MM.1S (cell line): ENCODE measurements around the gene LPCAT2.

Source experiments
- DNase-seq: peaks from one replicate; pipeline ENCODE4 v3.0.0-alpha.2; 2015
- H2AFZ ChIP-seq: fragments of 300-600 bp; sonication (generic); 2 replicates; pipeline ENCODE4 v1.6.0; 2016; ENCODE audit warnings: antibody characterized with exemption, low read length
- H3F3A ChIP-seq: fragments of 300-600 bp; sonication (generic); 2 replicates; pipeline ENCODE4 v1.6.1; 2016; ENCODE audit warnings: mild to moderate bottlenecking, antibody characterized with exemption, low read length, moderate library complexity, mixed read lengths; ENCODE audit not compliant: insufficient read depth
- H3K27ac ChIP-seq: fragments of 300-600 bp; sonication (generic); 2 replicates; pipeline ENCODE4 v1.5.1; 2016; ENCODE audit warnings: mild to moderate bottlenecking, low read length
- H3K27me3 ChIP-seq: fragments of 300-600 bp; sonication (generic); replicated peaks from 2 replicates; pipeline ENCODE4 v1.6.0; 2016; ENCODE audit warnings: low read length; ENCODE audit not compliant: insufficient read depth
- H3K36me3 ChIP-seq: fragments of 300-600 bp; sonication (generic); replicated peaks from 2 replicates; pipeline ENCODE4 v1.6.1; 2016; ENCODE audit warnings: mild to moderate bottlenecking, low read length, mixed read lengths; ENCODE audit not compliant: insufficient read depth
- H3K4me1 ChIP-seq: fragments of 300-600 bp; sonication (generic); 2 replicates; pipeline ENCODE4 v1.6.1; 2016; ENCODE audit warnings: low read length, mixed read lengths
- H3K4me2 ChIP-seq: fragments of 300-600 bp; sonication (generic); 2 replicates; pipeline ENCODE4 v1.6.0; 2016; ENCODE audit warnings: low read depth, low read length
- H3K4me3 ChIP-seq: fragments of 300-600 bp; sonication (generic); 2 replicates; pipeline ENCODE4 v1.5.1; 2016; ENCODE audit warnings: low read length, mixed read lengths
- H3K79me2 ChIP-seq: fragments of 300-600 bp; sonication (generic); 2 replicates; pipeline ENCODE4 v1.6.1; 2016; ENCODE audit warnings: mixed run types, low read length, mixed read lengths
- H3K9ac ChIP-seq: fragments of 300-600 bp; sonication (generic); 2 replicates; pipeline ENCODE4 v1.6.1; 2016; ENCODE audit warnings: low read length, mixed read lengths
- H3K9me2 ChIP-seq: fragments of 300-600 bp; sonication (generic); replicated peaks from 2 replicates; pipeline ENCODE4 v1.6.1; 2016; ENCODE audit warnings: mild to moderate bottlenecking, low read length, mixed read lengths; ENCODE audit not compliant: insufficient read depth
- H3K9me3 ChIP-seq: fragments of 300-600 bp; sonication (generic); replicated peaks from 2 replicates; pipeline ENCODE4 v1.6.1; 2016; ENCODE audit warnings: mild to moderate bottlenecking, low read length, mixed read lengths; ENCODE audit not compliant: insufficient read depth
- H4K20me1 ChIP-seq: fragments of 300-600 bp; sonication (generic); 2 replicates; pipeline ENCODE4 v1.6.1; 2016; ENCODE audit warnings: mild to moderate bottlenecking, low read length, moderate library complexity, mixed read lengths; ENCODE audit not compliant: insufficient read depth
- CTCF ChIP-seq: fragments of 300-600 bp; sonication (generic); IDR thresholded peaks from 2 replicates; pipeline ENCODE4 v1.5.1; 2016; ENCODE audit warnings: antibody characterized with exemption, low read length, mixed read lengths
- EZH2 ChIP-seq: fragments of 300-600 bp; sonication (generic); optimal IDR thresholded peaks from 2 replicates; pipeline ENCODE3; 2017; ENCODE audit warnings: low read depth, mild to moderate bottlenecking, antibody characterized with exemption, low read length, mixed read lengths
- EZH2phosphoT487 ChIP-seq: fragments of 300-600 bp; sonication (generic); IDR thresholded peaks from 2 replicates; pipeline ENCODE4 v1.6.1; 2018; ENCODE audit warnings: antibody characterized with exemption, low read length

LPCAT2 gene

DNA sequence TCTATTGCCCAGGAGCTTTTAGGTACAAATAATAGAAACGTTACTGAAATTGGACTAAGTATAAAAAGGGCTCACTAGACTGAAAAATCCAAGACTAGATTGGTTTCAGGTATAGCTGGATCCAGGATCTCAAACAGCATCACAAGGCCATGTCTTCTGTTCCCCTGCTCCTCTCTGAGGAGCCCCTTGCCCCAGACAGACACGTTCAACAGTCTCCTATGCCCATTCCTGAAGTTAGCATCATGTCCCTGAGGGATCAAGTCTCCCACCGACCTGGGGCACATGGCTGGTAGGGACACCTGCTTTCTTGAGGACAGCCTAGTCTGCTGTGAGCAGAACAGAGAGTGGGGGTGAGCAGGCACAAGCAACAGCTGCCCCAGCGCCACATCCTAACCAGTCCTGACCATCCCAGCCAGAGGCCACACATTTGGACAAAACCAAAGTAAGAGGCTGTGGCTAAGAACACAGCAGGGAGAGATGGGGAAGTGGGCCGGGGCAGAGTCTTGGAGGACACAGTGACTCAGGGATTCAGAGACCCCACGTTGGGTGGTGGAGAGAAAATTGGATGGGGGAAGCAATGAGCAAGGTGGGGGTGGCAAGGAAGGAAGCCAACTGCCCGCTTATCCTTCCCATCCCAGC, 40.4 kb upstream of the LPCAT2 start:
- Histone ChIP-seq H3K9ac (no peak overlapping the region), H4K20me1 (no peaks in the 10 kb centered on the region), H3K4me3 (no peak overlapping the region), H3K4me1 (no peaks in the 10 kb centered on the region), H3K9me3 (no peaks in the 10 kb centered on the region), H3F3A (no peaks in the 10 kb centered on the region), H3K9me2 (no peaks in the 10 kb centered on the region), H2AFZ (no peak overlapping the region), H3K36me3 (no peaks in the 10 kb centered on the region), H3K79me2 (no peaks in the 10 kb centered on the region), H3K27me3 (no peaks in the 10 kb centered on the region), H3K4me2 (no peak overlapping the region), H3K27ac (no peak overlapping the region)
- no peak for DNase-seq
- TF ChIP-seq EZH2 (no peak), CTCF (no peak), EZH2phosphoT487 (no peak)

GRCh38 chr16:55469821-55470532, 38.9 kb upstream of the LPCAT2 start:
- no peaks in the 10 kb centered on the region for H3K27me3 ChIP-seq
- no peaks in the 10 kb centered on the region for H3K79me2 ChIP-seq
- no peaks in the 10 kb centered on the region for H3K9me2 ChIP-seq
- no peak overlapping the region for H3K9ac ChIP-seq
- H3F3A ChIP-seq, result no peaks in the 10 kb centered on the region
- H3K36me3 ChIP-seq, result no peaks in the 10 kb centered on the region
- TF ChIP-seq CTCF, result no peak
- DNase-seq, result no peak
- no peak overlapping the region for H3K27ac ChIP-seq
- no peak overlapping the region for H3K4me2 ChIP-seq
- no peak overlapping the region for H2AFZ ChIP-seq
- no peaks in the 10 kb centered on the region for H4K20me1 ChIP-seq
- H3K4me1 ChIP-seq, result no peaks in the 10 kb centered on the region
- no peaks in the 10 kb centered on the region for H3K9me3 ChIP-seq
- no peak overlapping the region for H3K4me3 ChIP-seq

DNA sequence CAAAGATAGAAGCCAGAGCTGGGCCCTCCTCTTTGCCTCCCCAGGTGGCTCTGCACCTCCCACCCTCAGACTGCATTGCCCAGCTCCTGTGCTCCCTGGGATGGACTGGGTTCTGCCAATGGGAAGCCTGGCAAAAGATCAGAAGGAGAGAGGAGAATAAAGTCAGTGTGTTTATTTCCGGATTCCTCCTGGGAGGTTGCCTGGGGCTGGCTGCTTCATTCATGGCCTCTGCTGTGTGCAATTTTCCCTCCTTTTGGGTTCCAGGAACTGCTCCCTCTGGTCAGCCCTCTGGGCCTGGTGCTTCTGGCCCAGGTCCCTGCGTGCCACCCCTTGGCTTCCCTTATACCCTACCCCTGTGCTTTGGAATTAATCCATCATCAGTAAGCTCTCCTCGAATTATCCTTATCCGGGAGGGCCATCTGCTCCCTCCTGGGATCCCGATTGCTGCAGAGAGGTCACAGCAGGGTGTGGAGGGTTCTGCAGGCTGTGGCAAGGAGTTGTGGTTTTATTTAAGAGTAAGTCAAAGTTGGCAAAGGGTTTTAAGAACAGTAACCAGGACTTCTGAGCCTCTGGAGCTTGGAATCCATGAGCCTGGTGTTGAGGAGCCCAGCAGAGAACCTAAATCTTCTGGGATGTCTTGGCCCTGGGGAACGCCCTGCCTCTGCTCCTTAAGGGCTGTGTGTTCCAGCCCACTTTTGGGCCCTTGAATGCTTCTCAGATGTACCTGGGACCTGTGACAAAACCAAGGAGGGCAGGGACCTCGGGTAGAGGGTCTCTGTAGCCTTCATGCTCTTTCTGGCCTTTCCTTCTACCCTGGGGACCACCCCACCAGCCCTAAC, 38.1 kb upstream of the LPCAT2 start:
- Histone ChIP-seq H3K4me2 (no peak overlapping the region), H3K9ac (no peak overlapping the region), H4K20me1 (no peaks in the 10 kb centered on the region), H3K9me2 (no peaks in the 10 kb centered on the region), H3K79me2 (no peaks in the 10 kb centered on the region), H3K9me3 (no peaks in the 10 kb centered on the region), H3K27me3 (no peaks in the 10 kb centered on the region), H3F3A (no peaks in the 10 kb centered on the region), H2AFZ (no peak overlapping the region), H3K4me1 (no peaks in the 10 kb centered on the region), H3K36me3 (no peaks in the 10 kb centered on the region), H3K27ac (no peak overlapping the region), H3K4me3 (no peak overlapping the region)
- no peak for DNase-seq
- TF ChIP-seq EZH2 (no peak), CTCF (no peak), EZH2phosphoT487 (no peak)
